ENCODE data around the gene PCDHB12. TPM values are rescaled to one million over a fixed set of nuclear protein-coding genes. Genes with fewer than 3 reads are reported as not detected.
"Not testable (repeated sequence)": the region's sequence is repeated elsewhere in the genome, so short reads cannot be mapped to it uniquely, and the experiment has no call there.

The PCDHB12 gene
- total RNA-seq, 1 donor from 2014 or later = 3.0 TPM

DNA sequence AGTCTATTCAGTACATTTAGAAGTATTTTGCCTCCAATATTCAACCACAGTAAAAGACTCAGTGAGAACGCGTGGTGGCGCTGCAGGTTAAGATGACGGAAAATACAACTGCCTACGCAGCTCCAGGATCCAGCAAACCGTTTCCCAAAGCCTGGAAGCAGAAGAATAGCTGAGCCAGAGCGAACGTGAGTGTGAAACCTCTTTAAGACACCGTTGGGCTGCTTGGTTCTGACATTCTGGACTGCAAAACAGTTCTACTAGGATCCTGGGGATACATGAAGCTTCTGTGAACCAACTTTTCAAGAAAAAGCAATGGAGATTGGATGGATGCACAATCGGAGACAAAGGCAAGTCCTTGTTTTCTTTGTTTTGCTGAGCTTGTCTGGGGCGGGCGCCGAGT lies 26.3 kb upstream of the PCDHB12 start, which contains the start of gene PCDHB16:
Gene PCDHB16, plus strand, starts transcription at position 140 of the 400 bp plus-strand sequence. Its CDS starts 173 bp downstream, at position 313.
- TF ChIP-seq, protein P1, sequence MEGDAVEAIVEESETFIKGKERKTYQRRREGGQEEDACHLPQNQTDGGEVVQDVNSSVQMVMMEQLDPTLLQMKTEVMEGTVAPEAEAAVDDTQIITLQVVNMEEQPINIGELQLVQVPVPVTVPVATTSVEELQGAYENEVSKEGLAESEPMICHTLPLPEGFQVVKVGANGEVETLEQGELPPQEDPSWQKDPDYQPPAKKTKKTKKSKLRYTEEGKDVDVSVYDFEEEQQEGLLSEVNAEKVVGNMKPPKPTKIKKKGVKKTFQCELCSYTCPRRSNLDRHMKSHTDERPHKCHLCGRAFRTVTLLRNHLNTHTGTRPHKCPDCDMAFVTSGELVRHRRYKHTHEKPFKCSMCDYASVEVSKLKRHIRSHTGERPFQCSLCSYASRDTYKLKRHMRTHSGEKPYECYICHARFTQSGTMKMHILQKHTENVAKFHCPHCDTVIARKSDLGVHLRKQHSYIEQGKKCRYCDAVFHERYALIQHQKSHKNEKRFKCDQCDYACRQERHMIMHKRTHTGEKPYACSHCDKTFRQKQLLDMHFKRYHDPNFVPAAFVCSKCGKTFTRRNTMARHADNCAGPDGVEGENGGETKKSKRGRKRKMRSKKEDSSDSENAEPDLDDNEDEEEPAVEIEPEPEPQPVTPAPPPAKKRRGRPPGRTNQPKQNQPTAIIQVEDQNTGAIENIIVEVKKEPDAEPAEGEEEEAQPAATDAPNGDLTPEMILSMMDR (IDR thresholded peaks at IDR 0.05) = peak; percentile 72
- no peak for TF ChIP-seq EZH2phosphoT487 (IDR thresholded peaks at IDR 0.05)
- Histone ChIP-seq H3K9ac (no peak within 1 kb of the TSS), H3K4me3 (peak within 1 kb of the TSS; percentile 44), H3F3A (ENCODE audit: low read depth) (no peaks in the 10 kb centered on the region), H3K27me3 (no peaks in the 10 kb centered on the region), H4K20me1 (ENCODE audit: low read depth) (no peaks in the 10 kb centered on the region), H3K9me3 (ENCODE audit: low read depth) (no peaks in the 10 kb centered on the region), H3K4me1 (no peaks in the 10 kb centered on the region), H3K4me2 (peak within 1 kb of the TSS; percentile 55), H3K79me2 (ENCODE audit: low read depth) (no peaks in the 10 kb centered on the region), H2AFZ (replicated peaks) (peak within 1 kb of the TSS; percentile 96), H3K27ac (no peak within 1 kb of the TSS), H3K36me3 (no peaks in the 10 kb centered on the region)
- peak within 1 kb of the TSS; percentile 94 for H3K27ac Mint-ChIP-seq
- peak within 1 kb of the TSS; percentile 78 for H3K4me3 Mint-ChIP-seq
- DNase-seq (ENCODE audit: low spot score) = peak; percentile 79
- peaks cover 14% of the 10 kb centered on the region for H3K36me3 Mint-ChIP-seq
- H3K27me3 Mint-ChIP-seq (ENCODE audit: insufficient read depth, low read depth) = peaks cover 6% of the 10 kb centered on the region
- no peaks in the 10 kb centered on the region for H3K4me1 Mint-ChIP-seq
- H3K9me3 Mint-ChIP-seq = peaks cover 37% of the 10 kb centered on the region

DNA sequence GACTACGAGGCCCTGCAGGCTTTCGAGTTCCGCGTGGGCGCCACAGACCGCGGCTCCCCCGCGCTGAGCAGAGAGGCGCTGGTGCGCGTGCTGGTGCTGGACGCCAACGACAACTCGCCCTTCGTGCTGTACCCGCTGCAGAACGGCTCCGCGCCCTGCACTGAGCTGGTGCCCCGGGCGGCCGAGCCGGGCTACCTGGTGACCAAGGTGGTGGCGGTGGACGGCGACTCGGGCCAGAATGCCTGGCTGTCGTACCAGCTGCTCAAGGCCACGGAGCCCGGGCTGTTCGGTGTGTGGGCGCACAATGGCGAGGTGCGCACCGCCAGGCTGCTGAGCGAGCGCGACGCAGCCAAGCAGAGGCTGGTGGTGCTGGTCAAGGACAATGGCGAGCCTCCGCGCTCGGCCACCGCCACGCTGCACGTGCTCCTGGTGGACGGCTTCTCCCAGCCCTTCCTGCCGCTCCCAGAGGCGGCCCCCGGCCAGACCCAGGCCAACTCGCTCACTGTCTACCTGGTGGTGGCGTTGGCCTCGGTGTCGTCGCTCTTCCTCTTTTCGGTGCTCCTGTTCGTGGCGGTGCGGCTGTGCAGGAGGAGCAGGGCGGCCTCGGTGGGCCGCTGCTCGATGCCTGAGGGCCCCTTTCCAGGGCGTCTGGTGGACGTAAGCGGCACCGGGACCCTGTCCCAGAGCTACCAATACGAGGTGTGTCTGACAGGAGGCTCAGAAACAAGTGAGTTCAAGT lies 24.2 kb upstream of the PCDHB12 start:
- not testable (repeated sequence) for H3K4me1 ChIP-seq; H3K4me2 ChIP-seq; H3K27me3 ChIP-seq; H3K79me2 ChIP-seq (ENCODE audit: low read depth); H3F3A ChIP-seq (ENCODE audit: low read depth); H3K27me3 Mint-ChIP-seq (ENCODE audit: insufficient read depth, low read depth); H3K27ac ChIP-seq; H3K4me1 Mint-ChIP-seq; H4K20me1 ChIP-seq (ENCODE audit: low read depth); H3K4me3 ChIP-seq; H3K27ac Mint-ChIP-seq; H3K36me3 ChIP-seq; H2AFZ ChIP-seq (replicated peaks); H3K9me3 ChIP-seq (ENCODE audit: low read depth); DNase-seq (ENCODE audit: low spot score); H3K4me3 Mint-ChIP-seq; H3K9ac ChIP-seq
- Mint-ChIP-seq H3K36me3 (peaks cover 18% of the 10 kb centered on the region), H3K9me3 (peaks cover 44% of the 10 kb centered on the region)

DNA sequence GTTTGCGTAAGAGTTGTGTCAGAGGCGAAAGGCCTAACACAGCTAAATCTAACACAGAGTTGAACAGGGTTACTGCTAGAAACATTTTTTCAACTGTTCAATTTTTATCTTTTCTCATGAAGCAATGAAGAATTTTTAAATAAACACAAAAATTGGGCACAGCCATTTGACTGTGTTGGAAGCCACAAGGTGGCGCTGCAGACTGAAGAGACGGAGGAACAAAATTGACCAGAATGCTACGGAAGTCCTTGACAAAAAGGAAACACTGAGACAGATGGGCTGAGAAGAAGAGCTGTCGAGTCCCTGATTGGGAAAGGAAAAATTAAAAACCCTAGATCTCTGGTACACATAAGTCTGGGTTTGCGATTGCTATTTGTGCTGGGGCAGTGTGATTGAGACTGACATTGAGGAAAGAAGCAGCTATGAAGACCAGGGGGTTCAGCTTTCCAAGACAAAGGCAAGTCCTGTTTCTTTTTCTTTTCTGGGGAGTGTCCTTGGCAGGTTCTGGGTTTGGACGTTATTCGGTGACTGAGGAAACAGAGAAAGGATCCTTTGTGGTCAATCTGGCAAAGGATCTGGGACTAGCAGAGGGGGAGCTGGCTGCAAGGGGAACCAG lies 21.5 kb upstream of the PCDHB12 start, which contains the start of gene PCDHB9:
Gene PCDHB9, plus strand, starts transcription at position 265 of the 616 bp plus-strand sequence. Its CDS starts 158 bp downstream, at position 423.
- H3K4me1 Mint-ChIP-seq = no peaks in the 10 kb centered on the region
- H3K27me3 Mint-ChIP-seq (ENCODE audit: insufficient read depth, low read depth) = peaks cover 6% of the 10 kb centered on the region
- Histone ChIP-seq H3K9ac (no peak within 1 kb of the TSS), H3K4me1 (no peaks in the 10 kb centered on the region), H3K4me3 (no peak within 1 kb of the TSS), H3F3A (ENCODE audit: low read depth) (peaks cover 2% of the 10 kb centered on the region), H2AFZ (replicated peaks) (peak within 1 kb of the TSS; percentile 32), H3K27me3 (no peaks in the 10 kb centered on the region), H3K9me3 (ENCODE audit: low read depth) (no peaks in the 10 kb centered on the region), H3K4me2 (no peak within 1 kb of the TSS), H3K79me2 (ENCODE audit: low read depth) (no peaks in the 10 kb centered on the region), H3K27ac (no peak within 1 kb of the TSS), H3K36me3 (peaks cover 3% of the 10 kb centered on the region), H4K20me1 (ENCODE audit: low read depth) (no peaks in the 10 kb centered on the region)
- no peak within 1 kb of the TSS for H3K4me3 Mint-ChIP-seq
- H3K27ac Mint-ChIP-seq = peak within 1 kb of the TSS; percentile 0
- H3K9me3 Mint-ChIP-seq = peaks cover 55% of the 10 kb centered on the region
- peaks cover 18% of the 10 kb centered on the region for H3K36me3 Mint-ChIP-seq
- TF ChIP-seq EZH2phosphoT487 (IDR thresholded peaks at IDR 0.05) = no peak
- TF ChIP-seq, protein P1 (IDR thresholded peaks at IDR 0.05) = peak; percentile 74
- DNase-seq (ENCODE audit: low spot score) = peak; percentile 65

DNA sequence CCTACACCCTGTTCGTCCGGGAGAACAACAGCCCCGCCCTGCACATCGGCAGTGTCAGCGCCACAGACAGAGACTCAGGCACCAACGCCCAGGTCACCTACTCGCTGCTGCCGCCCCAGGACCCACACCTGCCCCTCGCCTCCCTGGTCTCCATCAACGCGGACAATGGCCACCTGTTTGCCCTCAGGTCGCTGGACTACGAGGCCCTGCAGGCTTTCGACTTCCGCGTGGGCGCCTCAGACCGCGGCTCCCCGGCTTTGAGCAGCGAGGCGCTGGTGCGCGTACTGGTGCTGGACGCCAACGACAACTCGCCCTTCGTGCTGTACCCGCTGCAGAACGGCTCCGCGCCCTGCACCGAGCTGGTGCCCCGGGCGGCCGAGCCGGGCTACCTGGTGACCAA lies 19.8 kb upstream of the PCDHB12 start:
- Mint-ChIP-seq H3K36me3 (peaks cover 18% of the 10 kb centered on the region), H3K9me3 (peaks cover 55% of the 10 kb centered on the region)
- not testable (repeated sequence) for H3K9me3 ChIP-seq (ENCODE audit: low read depth); H3K4me1 ChIP-seq; H3K27ac ChIP-seq; H3K4me1 Mint-ChIP-seq; H3K4me3 Mint-ChIP-seq; H3K4me3 ChIP-seq; H3K27ac Mint-ChIP-seq; H4K20me1 ChIP-seq (ENCODE audit: low read depth); H3F3A ChIP-seq (ENCODE audit: low read depth); H3K27me3 Mint-ChIP-seq (ENCODE audit: insufficient read depth, low read depth); H3K27me3 ChIP-seq; H3K79me2 ChIP-seq (ENCODE audit: low read depth); H2AFZ ChIP-seq (replicated peaks); DNase-seq (ENCODE audit: low spot score); H3K36me3 ChIP-seq; H3K9ac ChIP-seq; H3K4me2 ChIP-seq

DNA sequence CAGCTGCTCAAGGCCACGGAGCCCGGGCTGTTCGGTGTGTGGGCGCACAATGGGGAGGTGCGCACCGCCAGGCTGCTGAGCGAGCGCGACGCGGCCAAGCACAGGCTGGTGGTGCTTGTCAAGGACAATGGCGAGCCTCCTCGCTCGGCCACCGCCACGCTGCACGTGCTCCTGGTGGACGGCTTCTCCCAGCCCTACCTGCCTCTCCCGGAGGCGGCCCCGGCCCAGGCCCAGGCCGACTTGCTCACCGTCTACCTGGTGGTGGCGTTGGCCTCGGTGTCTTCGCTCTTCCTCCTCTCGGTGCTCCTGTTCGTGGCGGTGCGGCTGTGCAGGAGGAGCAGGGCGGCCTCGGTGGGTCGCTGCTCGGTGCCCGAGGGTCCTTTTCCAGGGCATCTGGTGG lies 19.4 kb upstream of the PCDHB12 start:
- not testable (repeated sequence) for H3K9ac ChIP-seq; H3K4me1 Mint-ChIP-seq; H3K27ac Mint-ChIP-seq; H3K4me1 ChIP-seq; H3K36me3 ChIP-seq; H3K4me3 Mint-ChIP-seq; H3K27me3 ChIP-seq; H3K79me2 ChIP-seq (ENCODE audit: low read depth); H3K9me3 ChIP-seq (ENCODE audit: low read depth); H3F3A ChIP-seq (ENCODE audit: low read depth); DNase-seq (ENCODE audit: low spot score); H3K4me3 ChIP-seq; H2AFZ ChIP-seq (replicated peaks); H4K20me1 ChIP-seq (ENCODE audit: low read depth); H3K4me2 ChIP-seq; H3K27me3 Mint-ChIP-seq (ENCODE audit: insufficient read depth, low read depth); H3K27ac ChIP-seq
- peaks cover 17% of the 10 kb centered on the region for H3K36me3 Mint-ChIP-seq
- peaks cover 54% of the 10 kb centered on the region for H3K9me3 Mint-ChIP-seq
